HCT116 (cell line): ENCODE results near the gene DHRS12. TPM values are rescaled to one million over a fixed set of nuclear protein-coding genes. Genes with fewer than 3 reads are reported as not detected.

Experiments used
- ATAC-seq: fragments of 200-7000 bp; cut with Tn5 transposase; 2 replicates; pipeline ENCODE4 v1.9.1; 2020; ENCODE audit warnings: mild to moderate bottlenecking, moderate library complexity
- BruUV-seq: library from RNA; stranded (reverse); fragments of 400-500 nt; replicated peaks from 2 replicates; lab custom pipeline; 2021; lab: Mats Ljungman, UMichigan
- CTCF ChIA-PET: fragments of 300-600 bp; sonication (Branson Sonifier 250); formaldehyde crosslinking; loops from one replicate; lab custom pipeline; 2021; ENCODE audit warnings: antibody characterized with exemption; lab: Charles Lee
- POLR2A ChIA-PET: fragments of 300-600, 350-600 bp; sonication (Branson Sonifier 250); formaldehyde crosslinking; loops from one replicate; lab custom pipeline; 2021; ENCODE audit warnings: antibody characterized with exemption; lab: Charles Lee
- RAD21 ChIA-PET, 2 experiments: fragments of 300-600 bp; sonication (Branson Sonifier 250); formaldehyde crosslinking; loops; one replicate each; lab custom pipeline; 2023; ENCODE audit warnings: low total read pairs in 2 of 2; ENCODE audit not compliant: uncharacterized antibody in 2 of 2, unreplicated experiment in 2 of 2, low non-redundant PET in 1 of 2; lab: Charles Lee
- DNase-seq: peaks from one replicate; pipeline ENCODE4 v3.0.0-alpha.2; 2010; ENCODE audit warnings: low read depth, low spot score
- H2AFZ ChIP-seq: fragments of 200-600 bp; shearing (Covaris generic), sonication (generic); 2 replicates; pipeline ENCODE4 v1.6.1; 2017; ENCODE audit warnings: low read depth, mixed run types, mixed read lengths, antibody characterized with exemption, low read length; ENCODE audit not compliant: poor library complexity, severe bottlenecking
- H3K27ac ChIP-seq: 2 replicates; pipeline ENCODE4 v1.5.1; 2012; ENCODE audit warnings: low read depth, low read length
- H3K27me3 ChIP-seq: fragments of 200-600 bp; sonication (generic); 2 replicates; pipeline ENCODE4 v1.6.1; 2016; ENCODE audit warnings: mixed run types, low read length, mixed read lengths; ENCODE audit not compliant: insufficient read depth
- H3K36me3 ChIP-seq, 2 experiments: fragments of 200-500 bp in 1 of 2; fragments of 200-600 bp in 1 of 2; sonication (Bioruptor generic) in 1 of 2; sonication (generic) in 1 of 2; 2 replicates each; pipeline versions ENCODE4 v1.5.1 to v1.6.1; 2014 to 2016; ENCODE audit warnings: low read length in 2 of 2, inconsistent platforms in 1 of 2, mixed read lengths in 1 of 2, mixed run types in 1 of 2; ENCODE audit not compliant: insufficient read depth in 2 of 2, control insufficient read depth in 1 of 2
- H3K4me1 ChIP-seq, 2 experiments: fragments of 200-600 bp in 1 of 2; sonication (generic) in 1 of 2; 2 replicates each; pipeline versions ENCODE4 v1.5.1 to v1.6.1; 2012 to 2017; ENCODE audit warnings: low read length in 2 of 2, inconsistent platforms in 1 of 2, mild to moderate bottlenecking in 1 of 2, mixed read lengths in 1 of 2, mixed run types in 1 of 2, moderate library complexity in 1 of 2; ENCODE audit not compliant: insufficient read depth in 2 of 2, control insufficient read depth in 1 of 2
- H3K4me2 ChIP-seq: fragments of 200-600 bp; sonication (generic); 2 replicates; pipeline ENCODE4 v1.6.1; 2017; ENCODE audit warnings: mixed run types, low read length, mixed read lengths
- H3K4me3 ChIP-seq, 2 experiments: fragments of 200-600 bp in 1 of 2; sonication (generic) in 1 of 2; replicated peaks in 1 of 2; 2 replicates each; pipeline ENCODE4 v1.5.1; 2011 to 2016; ENCODE audit warnings: low read length in 2 of 2, control low read depth in 1 of 2, low read depth in 1 of 2, mild to moderate bottlenecking in 1 of 2, mixed read lengths in 1 of 2, mixed run types in 1 of 2
- H3K79me2 ChIP-seq: fragments of 200-600 bp; sonication (generic); 2 replicates; pipeline ENCODE4 v1.6.1; 2017; ENCODE audit warnings: mild to moderate bottlenecking, mixed run types, low read length, moderate library complexity, mixed read lengths; ENCODE audit not compliant: insufficient read depth
- H3K9ac ChIP-seq: fragments of 200-600 bp; sonication (generic); 2 replicates; pipeline ENCODE4 v1.6.1; 2016; ENCODE audit warnings: low read length, mixed read lengths
- H3K9me2 ChIP-seq: fragments of 200-600 bp; sonication (generic), shearing (Covaris generic); 2 replicates; pipeline ENCODE4 v1.6.1; 2017; ENCODE audit warnings: mixed run types, mild to moderate bottlenecking, moderate library complexity; ENCODE audit not compliant: insufficient read depth
- H3K9me3 ChIP-seq, 2 experiments: fragments of 200-500 bp in 1 of 2; fragments of 200-600 bp in 1 of 2; sonication (Bioruptor generic) in 1 of 2; sonication (generic) in 1 of 2; 2 replicates each; pipeline ENCODE4 v1.6.1; 2014 to 2017; ENCODE audit warnings: low read length in 2 of 2, mixed read lengths in 2 of 2, inconsistent platforms in 1 of 2, low read depth in 1 of 2, mild to moderate bottlenecking in 1 of 2, mixed run types in 1 of 2, moderate library complexity in 1 of 2; ENCODE audit not compliant: control insufficient read depth in 1 of 2, insufficient read depth in 1 of 2
- H4K20me1 ChIP-seq: fragments of 200-600 bp; sonication (generic), shearing (Covaris generic); 2 replicates; pipeline ENCODE4 v1.6.1; 2017; ENCODE audit warnings: mixed run types, mild to moderate bottlenecking, moderate library complexity; ENCODE audit not compliant: insufficient read depth
- CBX3 ChIP-seq: IDR thresholded peaks from 2 replicates; pipeline ENCODE4 v1.6.1; 2012; ENCODE audit warnings: low read depth
- CTCF ChIP-seq, 3 experiments: fragments of 200-600 bp in 1 of 3; sonication (generic) in 1 of 3; IDR thresholded peaks in 2 of 3; conservative IDR thresholded peaks in 1 of 3; 2 replicates each; pipeline ENCODE4 v1.5.1; 2012 to 2017; ENCODE audit warnings: low read depth in 2 of 3, low read length in 2 of 3, antibody characterized with exemption in 1 of 3, borderline replicate concordance in 1 of 3, control low read depth in 1 of 3, mild to moderate bottlenecking in 1 of 3, mixed read lengths in 1 of 3, mixed run types in 1 of 3, moderate library complexity in 1 of 3; ENCODE audit not compliant: insufficient read depth in 1 of 3
- ELF1 ChIP-seq: IDR thresholded peaks from 2 replicates; pipeline ENCODE4 v1.6.1; 2012; ENCODE audit warnings: low read depth, borderline replicate concordance
- EZH2 ChIP-seq: fragments of 200-600 bp; sonication (generic); IDR thresholded peaks from 2 replicates; pipeline ENCODE4 v1.6.1; 2017; ENCODE audit warnings: antibody characterized with exemption, mixed run types
- JUND ChIP-seq: IDR thresholded peaks from 2 replicates; pipeline ENCODE4 v1.6.1; 2012
- POLR2A ChIP-seq: IDR thresholded peaks from 2 replicates; pipeline ENCODE4 v1.7.0; 2011; ENCODE audit warnings: borderline replicate concordance; ENCODE audit not compliant: insufficient read depth, insufficient read length; ENCODE audit errors: extremely low read depth
- SRF ChIP-seq: IDR thresholded peaks from 2 replicates; pipeline ENCODE4 v1.6.1; 2012; ENCODE audit warnings: low read depth
- intact Hi-C: fragments of 100-400 bp; cut with micrococcal nuclease; formaldehyde crosslinking; loops from 2 replicates; pipeline ENCODE4 v1.10.0; 2022
- total RNA-seq: library from RNA; stranded (reverse); gene quantifications from one replicate; pipeline ENCODE4 v1.2.1, GENCODE V29; 2021; ENCODE audit not compliant: unreplicated experiment
- TF ChIP-seq, protein P1 (sequence below): IDR thresholded peaks from 2 replicates; pipeline ENCODE4 v1.6.1; 2012

DHRS12 gene
- total RNA-seq, 1 experiment from 2014 or later = 3.9 TPM

DNA sequence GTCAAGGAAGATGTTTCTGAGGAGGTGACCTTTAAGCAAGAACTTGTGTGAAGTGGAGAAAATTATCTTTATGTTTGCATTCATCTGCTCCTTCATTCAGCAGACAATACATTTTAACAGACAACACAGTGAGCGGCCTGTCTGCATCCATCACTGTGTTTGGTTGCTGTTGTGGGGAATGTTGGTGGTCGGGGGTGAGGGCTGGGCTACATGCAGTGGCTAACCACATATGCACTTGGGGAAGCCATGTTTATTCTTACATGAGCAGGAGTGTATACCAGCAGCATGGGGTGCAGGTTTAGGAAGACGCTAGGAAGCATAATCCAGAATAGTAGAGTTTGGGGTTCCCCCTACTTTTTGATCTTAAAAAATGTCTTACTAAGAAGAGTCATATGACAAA is 66.4 kb downstream of the DHRS12 start:
- no peak for ATAC-seq
- CTCF ChIA-PET = no interaction called here
- H3K27me3 ChIP-seq = no peaks in the 10 kb centered on the region

DNA sequence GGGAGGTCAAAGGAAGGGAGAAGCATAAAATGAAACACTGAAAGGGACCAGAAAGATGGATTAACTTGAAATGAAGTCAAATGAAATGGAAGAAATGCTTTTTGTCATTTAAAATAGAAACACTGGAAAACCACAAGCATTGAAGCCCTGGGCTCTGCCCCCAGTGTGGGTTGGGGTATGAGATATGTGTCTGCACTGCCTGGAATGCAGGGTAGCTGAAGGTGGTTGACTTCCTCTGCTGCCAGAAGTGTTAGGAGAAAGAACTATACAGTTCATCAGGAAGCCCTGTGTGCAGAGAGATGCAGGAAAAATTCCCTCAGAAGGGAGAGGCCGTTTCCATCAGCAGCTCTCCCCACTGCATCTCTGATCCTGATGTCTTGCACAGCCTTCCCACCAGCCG is 69.2 kb downstream of the DHRS12 start:
- intact Hi-C loops = no loop called here
- no peak for ATAC-seq
- CTCF ChIA-PET = no interaction called here

More for the DNA sequence above, 66.4 kb downstream of the DHRS12 start:
- ChIA-PET RAD21 (interaction anchor here in 1 of 2 experiments (0.7 kb wide), 1 partner anchor 164 kb away, joined by 3 read pairs; no protein-coding TSS in a partner anchor), POLR2A (no interaction called here)
- Histone ChIP-seq H2AFZ (no peak overlapping the region), H3K4me1 (no peaks in the 10 kb centered on the region), H3K9me3 (no peaks in the 10 kb centered on the region), H4K20me1 (no peaks in the 10 kb centered on the region), H3K9me2 (no peaks in the 10 kb centered on the region), H3K4me3 (no peak overlapping the region), H3K4me2 (no peak overlapping the region), H3K27ac (no peak overlapping the region), H3K36me3 (no peaks in the 10 kb centered on the region)
- intact Hi-C loops = no loop called here
- BruUV-seq = no TSS peak
- TF ChIP-seq EZH2 = no peak
- TF ChIP-seq, all 23 proteins: peak for 0
- no peak for DNase-seq
- H3K9ac ChIP-seq = no peak overlapping the region
- no peaks in the 10 kb centered on the region for H3K79me2 ChIP-seq

More for the DNA sequence above, 69.2 kb downstream of the DHRS12 start:
- Histone ChIP-seq H3K4me2 (no peak overlapping the region), H3K36me3 (no peaks in the 10 kb centered on the region), H3K4me1 (0 out of 4 replicates have a peak, but pooled peaks cover 0 to 3% of the 10 kb centered on the region in 2 experiments), H3K9ac (no peak overlapping the region), H3K27me3 (no peaks in the 10 kb centered on the region), H3K4me3 (no peak overlapping the region), H4K20me1 (no peaks in the 10 kb centered on the region), H3K27ac (no peak overlapping the region)
- no TSS peak for BruUV-seq
- ChIA-PET RAD21 (no interaction called here), POLR2A (no interaction called here)
- no peak for DNase-seq
- TF ChIP-seq, protein P1, sequence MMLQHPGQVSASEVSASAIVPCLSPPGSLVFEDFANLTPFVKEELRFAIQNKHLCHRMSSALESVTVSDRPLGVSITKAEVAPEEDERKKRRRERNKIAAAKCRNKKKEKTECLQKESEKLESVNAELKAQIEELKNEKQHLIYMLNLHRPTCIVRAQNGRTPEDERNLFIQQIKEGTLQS = no peak
- TF ChIP-seq SRF (no peak), CTCF (IDR thresholded peaks at IDR 0.05 in 2 of 3, conservative IDR thresholded peaks at IDR 0.05 in 1 of 3; ENCODE audit: borderline replicate concordance in 1 of 3, insufficient read depth in 1 of 3, low read depth in 2 of 3, low read length in 2 of 3) (no peak), POLR2A (no peak), JUND (no peak), ELF1 (no peak), CBX3 (no peak)
- TF ChIP-seq, all 23 proteins: peak for 0
- no peaks in the 10 kb centered on the region for H3K9me2 ChIP-seq
- no peaks in the 10 kb centered on the region for H3K9me3 ChIP-seq
- no peak overlapping the region for H2AFZ ChIP-seq
- H3K79me2 ChIP-seq = no peaks in the 10 kb centered on the region
